Cardiac septum (tissue), 1 donor: ENCODE data around the gene ANKRD26. TPM values are rescaled to one million over a fixed set of nuclear protein-coding genes. Genes with fewer than 3 reads are reported as not detected.

ENCODE experiments used
- DNase-seq: peaks from one replicate; pipeline ENCODE4 v3.0.0-alpha.2; 2020; ENCODE audit warnings: low spot score
- intact Hi-C: fragments of 100-400 bp; cut with DNase I; formaldehyde crosslinking; loops from one replicate; pipeline ENCODE4 v1.14.0; 2022
- total RNA-seq: library from RNA; stranded (reverse); fragmentation: NEBNext Ultra II Directional; extraction: Animal tissue kit (Norgen Biotek cat#: 25700); gene quantifications from one replicate; pipeline ENCODE4 v1.2.1, GENCODE V29; 2021
- donor health status: DM: no; HTN: no; CAD: no.

Gene ANKRD26
- total RNA-seq, 1 donor from 2014 or later, result 9.1 TPM

DNA sequence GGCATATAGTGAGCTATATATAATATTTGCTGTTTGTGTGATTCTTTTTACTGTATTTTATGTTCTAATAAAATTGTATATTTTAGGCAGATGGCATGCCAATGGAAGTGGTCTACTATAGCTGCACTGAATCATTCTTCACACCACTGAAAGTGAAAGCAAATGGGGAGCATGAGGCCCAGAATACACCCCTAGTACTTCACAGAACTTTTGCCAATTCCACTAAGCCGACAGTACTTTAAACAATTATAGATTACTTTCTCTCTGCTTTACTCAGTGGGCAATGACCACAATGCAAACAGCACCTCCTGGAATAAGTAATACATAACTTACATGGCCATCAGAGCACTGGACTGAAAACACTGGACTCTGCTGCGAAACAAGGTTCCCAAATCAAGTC lies 70.2 kb downstream of the ANKRD26 start:
- no peak for DNase-seq
- intact Hi-C loops, result no loop called here

DNA sequence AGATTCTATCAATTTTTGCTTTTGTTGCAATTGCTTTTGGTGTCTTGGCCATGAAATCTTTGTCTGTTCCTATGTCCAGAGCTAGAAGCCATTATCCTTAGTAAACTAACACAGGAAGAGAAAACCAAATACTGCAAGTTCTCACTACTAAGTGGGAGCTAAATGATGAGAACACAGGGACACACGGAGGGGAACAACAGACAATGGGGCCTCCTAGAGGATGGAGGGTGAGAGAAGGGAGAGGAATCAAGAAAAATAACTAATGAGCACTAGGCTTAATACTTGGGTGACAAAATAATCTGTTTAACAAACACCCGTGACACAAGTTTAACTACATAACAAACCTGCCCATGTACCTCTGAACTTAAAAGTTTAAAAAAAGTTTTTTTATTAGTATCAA lies 78.2 kb downstream of the ANKRD26 start:
- DNase-seq, result no peak
- intact Hi-C loops, result no loop called here

- intact Hi-C loops, result no loop called here
- DNase-seq, result no peak
Measured at GRCh38 chr10:27020243-27020642, 80.1 kb downstream of the ANKRD26 start.

- DNase-seq, result no peak
- intact Hi-C loops, result no loop called here
Measured at GRCh38 chr10:27019827-27020226, 80.5 kb downstream of the ANKRD26 start.

DNA sequence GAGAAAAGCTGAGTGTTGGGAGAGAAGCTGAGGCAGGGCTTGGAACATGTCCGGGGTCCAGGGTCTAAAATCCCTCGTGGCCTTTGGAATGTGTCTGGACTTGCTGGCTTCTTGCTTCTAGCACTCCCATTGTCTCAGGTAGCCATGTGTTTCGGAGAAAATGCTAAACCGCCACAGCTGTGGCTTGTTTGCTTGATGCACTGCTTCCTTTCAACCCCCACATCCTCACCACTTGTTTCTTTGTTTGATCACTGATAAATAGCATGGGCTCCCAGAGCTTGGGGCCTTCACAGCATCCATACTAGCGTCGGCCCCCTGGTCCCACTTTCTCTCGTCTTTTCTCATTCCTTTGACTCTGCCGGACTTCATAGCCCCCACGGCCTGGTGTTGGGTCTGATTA lies 102.7 kb downstream of the ANKRD26 start:
- intact Hi-C loops, result no loop called here
- DNase-seq, result no peak

DNA sequence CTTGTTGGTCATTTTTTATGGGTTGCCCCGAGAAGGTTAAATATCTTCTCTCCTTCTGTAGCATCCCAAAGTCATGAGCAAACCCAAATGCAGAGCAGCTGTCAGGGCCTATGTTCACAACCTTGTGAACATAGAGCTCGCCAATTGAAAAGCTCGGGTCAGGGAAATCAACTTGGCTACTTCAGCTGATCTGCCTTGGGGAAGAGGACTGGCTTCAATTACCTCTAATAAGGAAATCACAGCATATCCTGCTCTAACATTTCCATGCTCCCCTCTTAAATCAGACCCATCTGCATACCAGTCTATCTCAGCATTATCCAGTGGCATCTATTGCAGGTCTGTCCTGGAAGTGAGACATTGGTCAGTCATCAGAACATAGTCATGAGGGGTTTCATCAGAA lies 105.6 kb downstream of the ANKRD26 start:
- DNase-seq, result no peak
- intact Hi-C loops, result no loop called here

- intact Hi-C loops, result no loop called here
- DNase-seq, result no peak
Measured at GRCh38 chr10:26987851-26988250, 112.4 kb downstream of the ANKRD26 start.

- no peak for DNase-seq
- intact Hi-C loops, result no loop called here
Measured at GRCh38 chr10:26983156-26983555, 117.1 kb downstream of the ANKRD26 start.

GRCh38 chr10:26982058-26982457 lies 118.2 kb downstream of the ANKRD26 start:
- intact Hi-C loops, result no loop called here
- no peak for DNase-seq

DNA sequence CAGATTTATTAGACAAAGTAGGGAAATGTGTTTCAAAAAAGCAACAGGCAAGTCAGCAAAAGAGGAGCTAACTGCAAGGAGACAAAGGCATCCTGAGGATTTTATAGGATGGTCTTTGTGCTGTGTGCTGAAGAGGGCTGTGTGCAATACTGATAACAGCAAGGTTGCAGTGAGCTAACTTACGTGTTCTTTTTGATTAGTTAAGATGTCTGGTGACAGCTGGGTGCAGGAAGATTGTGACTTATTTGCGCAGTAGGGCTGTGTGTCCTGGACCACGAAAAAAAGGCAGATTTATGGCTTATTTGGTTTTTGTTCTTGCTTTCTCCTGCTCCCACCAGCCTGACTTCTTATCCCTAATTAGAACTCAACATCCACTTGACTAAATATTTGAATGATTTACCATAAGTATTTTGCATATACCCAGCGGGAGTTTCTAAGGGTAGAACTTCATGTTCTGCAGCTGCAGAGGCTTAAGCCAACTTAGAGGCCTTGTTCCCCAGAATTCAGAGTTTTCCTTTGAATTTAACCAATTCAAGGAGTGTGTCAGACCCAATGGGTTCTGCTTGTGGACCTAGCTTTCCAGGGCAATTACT lies 119.0 kb downstream of the ANKRD26 start:
- DNase-seq, result no peak
- intact Hi-C loops, result no loop called here

DNA sequence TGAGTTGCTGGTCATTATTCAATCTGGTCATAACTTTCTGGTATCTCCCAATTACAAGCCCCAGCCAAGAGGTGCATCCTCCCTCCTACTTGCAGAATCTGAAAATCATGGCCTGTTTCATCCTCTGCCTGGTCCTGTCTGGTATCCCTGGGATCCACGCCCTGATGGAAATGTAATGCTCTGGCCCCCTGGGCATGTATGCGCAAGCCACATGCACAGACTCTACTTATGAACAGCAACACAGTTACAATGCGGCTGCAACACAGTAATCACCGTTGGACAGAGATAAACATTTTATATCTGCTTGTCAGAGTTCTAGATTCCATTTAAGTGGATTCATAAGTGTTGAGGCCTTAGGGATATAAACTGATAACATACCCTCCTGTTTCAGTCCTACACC lies 121.8 kb downstream of the ANKRD26 start:
- intact Hi-C loops, result no loop called here
- DNase-seq, result no peak

GRCh38 chr10:26977635-26978034 lies 122.7 kb downstream of the ANKRD26 start:
- DNase-seq, result no peak
- intact Hi-C loops, result no loop called here

GRCh38 chr10:26970667-26971066 lies 129.6 kb downstream of the ANKRD26 start:
- DNase-seq, result no peak
- intact Hi-C loops, result no loop called here

GRCh38 chr10:26969145-26969926 lies 131.0 kb downstream of the ANKRD26 start:
- intact Hi-C loops, result no loop called here
- no peak for DNase-seq

GRCh38 chr10:26962835-26963234 lies 137.5 kb downstream of the ANKRD26 start:
- DNase-seq, result no peak
- intact Hi-C loops, result no loop called here

DNA sequence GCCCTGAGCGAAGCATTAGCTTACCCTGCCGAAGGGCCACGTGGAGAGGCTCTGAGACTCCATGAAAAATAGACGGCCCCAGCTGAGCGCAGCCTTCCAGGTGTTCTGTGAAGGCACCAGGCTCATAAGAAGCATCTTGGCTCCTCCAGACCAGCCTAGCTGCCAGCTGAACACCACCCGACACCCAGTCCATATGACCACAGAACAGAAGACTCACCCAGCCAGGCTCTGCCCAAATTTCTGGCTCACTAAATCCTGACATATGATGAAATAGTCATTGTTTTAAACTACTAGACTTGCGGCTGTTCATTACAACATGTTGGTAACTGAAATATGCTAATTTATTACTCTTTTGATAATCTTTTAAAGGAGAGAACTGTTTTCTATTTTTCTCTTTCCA lies 140.0 kb downstream of the ANKRD26 start:
- no peak for DNase-seq
- intact Hi-C loops, result no loop called here

- no peak for DNase-seq
- intact Hi-C loops, result no loop called here
Measured at GRCh38 chr10:26959841-26960240, 140.5 kb downstream of the ANKRD26 start.

Other genes with a start within 250 kb of the ANKRD26 start
- gene ABI1, start 239.5 kb downstream of the ANKRD26 start, total RNA-seq, result 33.8 TPM
- gene YME1L1, start 53.9 kb upstream of the ANKRD26 start, total RNA-seq, result 87.4 TPM
- gene MASTL, start 54.9 kb upstream of the ANKRD26 start, total RNA-seq, result 1.8 TPM
- gene ACBD5, start 140.3 kb upstream of the ANKRD26 start, total RNA-seq, result 59.5 TPM